ENCODE results near the gene UPF2.
A peak's percentile ranks its signal among the peaks of the same experiment; 100 is the strongest.
"Not testable (repeated sequence)": the region's sequence is repeated elsewhere in the genome, so short reads cannot be mapped to it uniquely, and the experiment has no call there.

UPF2 gene

GRCh38 chr10:12042797-12043651 lies at the start of gene UPF2:
Gene UPF2, minus strand, starts transcription at chr10:12042809. Its CDS starts 7,386 bp downstream, at chr10:12035423.
- DNase-seq (ENCODE audit: low spot score in 2 of 2) (peak; percentile 92 to 97), ATAC-seq (peak; percentile 93)
- peak within 1 kb of the TSS; percentile 96 for H3K4me3 Mint-ChIP-seq
- H3K36me3 Mint-ChIP-seq = peaks cover 34% of the 10 kb centered on the region
- H3K27ac Mint-ChIP-seq = peak within 1 kb of the TSS; percentile 100
- peaks cover 18% of the 10 kb centered on the region for H3K4me1 Mint-ChIP-seq
- no peaks in the 10 kb centered on the region for H3K9me3 Mint-ChIP-seq

- H3K9me3 Mint-ChIP-seq = no peaks in the 10 kb centered on the region
- H3K4me1 Mint-ChIP-seq = no peaks in the 10 kb centered on the region
- ATAC-seq (no peak), DNase-seq (ENCODE audit: low spot score in 2 of 2) (no peak)
- no peak overlapping the region for H3K27ac Mint-ChIP-seq
- peaks cover 89% of the 10 kb centered on the region for H3K36me3 Mint-ChIP-seq
- no peak overlapping the region for H3K4me3 Mint-ChIP-seq
Observed at GRCh38 chr10:12091421-12091820, 48.8 kb upstream of the UPF2 start.

DNA sequence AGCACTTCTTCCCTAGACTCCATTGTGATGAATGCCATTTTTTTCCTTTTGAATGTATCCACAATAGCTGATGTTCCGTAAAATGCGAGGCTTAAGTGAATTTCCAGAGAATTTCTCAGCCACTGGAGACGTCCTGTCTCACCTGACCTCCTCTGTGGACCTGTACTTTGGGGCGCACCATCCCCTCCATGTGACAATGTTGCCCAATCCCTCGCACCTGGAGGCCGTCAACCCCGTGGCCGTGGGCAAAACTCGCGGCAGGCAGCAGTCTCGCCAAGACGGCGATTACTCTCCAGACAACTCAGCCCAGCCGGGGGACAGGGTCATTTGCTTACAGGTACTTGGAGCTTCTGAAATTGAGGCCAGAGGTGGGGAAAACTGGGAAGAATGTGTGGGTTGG lies 46.3 kb upstream of the UPF2 start:
- Mint-ChIP-seq H3K9me3 (no peaks in the 10 kb centered on the region), H3K4me3 (no peak overlapping the region), H3K36me3 (peaks cover 85% of the 10 kb centered on the region), H3K4me1 (no peaks in the 10 kb centered on the region), H3K27ac (no peak overlapping the region)
- no peak for ATAC-seq
- no peak for DNase-seq (ENCODE audit: low spot score in 2 of 2)

- no peak overlapping the region for H3K27ac Mint-ChIP-seq
- no peak overlapping the region for H3K4me3 Mint-ChIP-seq
- DNase-seq (ENCODE audit: low spot score in 2 of 2) (no peak), ATAC-seq (no peak)
- peaks cover 68% of the 10 kb centered on the region for H3K36me3 Mint-ChIP-seq
- H3K9me3 Mint-ChIP-seq = no peaks in the 10 kb centered on the region
- no peaks in the 10 kb centered on the region for H3K4me1 Mint-ChIP-seq
Observed at GRCh38 chr10:12081879-12082557, 39.4 kb upstream of the UPF2 start.

DNA sequence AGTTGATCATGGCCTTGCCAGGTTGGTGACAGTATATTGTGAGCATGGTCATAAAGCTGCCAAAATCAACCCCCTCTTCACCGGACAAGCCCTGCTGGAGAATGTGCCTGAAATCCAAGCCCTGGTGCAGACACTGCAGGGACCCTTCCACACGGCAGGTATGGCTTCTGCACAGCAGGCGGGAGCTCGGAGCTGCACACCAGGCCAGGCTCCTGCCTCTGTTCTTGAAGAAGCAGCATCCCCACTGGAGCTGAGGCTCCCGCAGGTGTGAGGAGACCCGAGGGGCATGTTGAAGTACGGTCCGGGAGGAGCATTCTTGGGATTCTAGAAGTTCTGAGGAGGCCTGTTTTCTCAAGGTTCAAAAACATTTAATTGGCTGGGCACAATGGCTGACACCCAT lies 38.9 kb upstream of the UPF2 start:
- Mint-ChIP-seq H3K4me3 (no peak overlapping the region), H3K4me1 (no peaks in the 10 kb centered on the region), H3K27ac (no peak overlapping the region), H3K36me3 (peaks cover 62% of the 10 kb centered on the region), H3K9me3 (no peaks in the 10 kb centered on the region)
- no peak for DNase-seq (ENCODE audit: low spot score in 2 of 2)
- ATAC-seq = no peak

GRCh38 chr10:12077580-12078180 lies 35.1 kb upstream of the UPF2 start:
- ATAC-seq (no peak), DNase-seq (ENCODE audit: low spot score in 2 of 2) (no peak)
- no peak overlapping the region for H3K4me3 Mint-ChIP-seq
- H3K4me1 Mint-ChIP-seq = no peaks in the 10 kb centered on the region
- H3K27ac Mint-ChIP-seq = peak overlapping the region; percentile 43
- no peaks in the 10 kb centered on the region for H3K9me3 Mint-ChIP-seq
- H3K36me3 Mint-ChIP-seq = peaks cover 32% of the 10 kb centered on the region

DNA sequence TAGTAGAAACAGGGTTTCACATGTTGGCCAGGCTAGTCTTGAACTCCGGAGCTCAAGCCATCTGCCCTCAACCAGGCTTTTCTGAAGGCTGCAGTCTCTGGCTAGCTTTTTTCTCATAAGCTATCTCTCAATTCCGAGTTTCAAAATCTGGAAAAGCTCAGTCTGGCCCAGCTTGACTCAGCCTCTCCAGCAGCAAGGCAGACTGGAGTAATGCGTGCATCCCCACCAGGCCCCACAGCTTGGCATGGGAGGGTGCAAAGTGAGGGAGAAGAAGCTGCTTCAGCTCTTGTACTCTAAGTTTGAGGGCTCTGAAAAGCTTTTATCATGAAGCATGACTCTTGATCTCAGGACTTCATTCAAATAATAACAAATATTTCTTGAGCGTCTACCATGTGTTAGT lies 30.9 kb upstream of the UPF2 start:
- Mint-ChIP-seq H3K27ac (no peak overlapping the region), H3K4me1 (peaks cover 10% of the 10 kb centered on the region), H3K36me3 (peaks cover 14% of the 10 kb centered on the region), H3K4me3 (no peak overlapping the region), H3K9me3 (no peaks in the 10 kb centered on the region)
- DNase-seq (ENCODE audit: low spot score in 2 of 2) = no peak
- ATAC-seq = no peak

DNA sequence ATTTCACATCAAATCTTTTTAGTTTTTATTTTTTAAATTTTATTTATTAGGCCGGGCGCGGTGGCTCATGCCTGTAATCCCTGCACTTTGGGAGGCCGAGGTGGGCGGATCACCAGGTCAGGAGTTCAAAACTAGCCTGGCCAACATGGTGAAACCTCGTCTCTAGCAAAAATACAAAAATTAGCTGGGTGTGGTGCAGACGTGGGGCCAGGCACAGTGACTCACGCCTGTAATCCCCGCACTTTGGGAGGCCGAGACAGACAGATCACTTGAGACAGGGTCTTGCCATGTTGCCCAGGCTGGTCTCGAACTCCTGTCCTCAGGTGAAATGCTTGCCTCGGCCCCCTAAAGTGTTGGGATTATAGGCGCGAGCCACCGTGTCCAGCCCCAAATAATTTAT lies 28.8 kb upstream of the UPF2 start:
- not testable (repeated sequence) for H3K4me3 Mint-ChIP-seq; ATAC-seq; DNase-seq (ENCODE audit: low spot score in 2 of 2); H3K36me3 Mint-ChIP-seq; H3K27ac Mint-ChIP-seq; H3K9me3 Mint-ChIP-seq
- H3K4me1 Mint-ChIP-seq = peaks cover 17% of the 10 kb centered on the region

- DNase-seq (ENCODE audit: low spot score in 2 of 2) = peak; percentile 98 to 99
- Mint-ChIP-seq H3K4me3 (peak within 1 kb of the TSS; percentile 68), H3K36me3 (no peaks in the 10 kb centered on the region), H3K4me1 (peaks cover 17% of the 10 kb centered on the region), H3K27ac (peak within 1 kb of the TSS; percentile 73), H3K9me3 (no peaks in the 10 kb centered on the region)
- ATAC-seq = peak; percentile 99
Observed at GRCh38 chr10:12068449-12069269, 26.1 kb upstream of the UPF2 start, which contains the start of gene DHTKD1. Gene DHTKD1, plus strand, starts transcription at chr10:12068954. Its CDS starts 80 bp downstream, at chr10:12069034.

DNA sequence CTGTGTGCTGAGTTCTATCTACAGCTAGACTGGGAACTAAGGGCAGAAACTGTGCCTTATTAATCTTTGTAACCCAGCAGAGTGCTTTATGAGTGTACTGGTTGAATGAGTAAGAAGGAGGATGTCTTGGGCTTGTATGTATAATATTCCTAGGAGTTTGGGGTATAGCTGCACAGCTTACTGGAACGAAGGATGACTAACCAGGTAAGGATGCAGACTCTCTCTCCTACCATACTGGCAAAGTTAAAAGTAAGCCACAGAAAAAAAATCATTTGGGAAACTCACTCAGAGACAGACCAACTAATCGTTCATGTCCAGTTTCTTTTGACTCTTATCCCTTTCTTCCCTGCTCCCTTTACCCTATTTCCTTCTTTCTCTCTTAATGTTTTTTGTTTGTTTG lies 24.7 kb upstream of the UPF2 start:
- H3K9me3 Mint-ChIP-seq = no peaks in the 10 kb centered on the region
- DNase-seq (ENCODE audit: low spot score in 2 of 2) = no peak
- no peak overlapping the region for H3K27ac Mint-ChIP-seq
- no peaks in the 10 kb centered on the region for H3K36me3 Mint-ChIP-seq
- no peak overlapping the region for H3K4me3 Mint-ChIP-seq
- no peak for ATAC-seq
- peaks cover 17% of the 10 kb centered on the region for H3K4me1 Mint-ChIP-seq

DNA sequence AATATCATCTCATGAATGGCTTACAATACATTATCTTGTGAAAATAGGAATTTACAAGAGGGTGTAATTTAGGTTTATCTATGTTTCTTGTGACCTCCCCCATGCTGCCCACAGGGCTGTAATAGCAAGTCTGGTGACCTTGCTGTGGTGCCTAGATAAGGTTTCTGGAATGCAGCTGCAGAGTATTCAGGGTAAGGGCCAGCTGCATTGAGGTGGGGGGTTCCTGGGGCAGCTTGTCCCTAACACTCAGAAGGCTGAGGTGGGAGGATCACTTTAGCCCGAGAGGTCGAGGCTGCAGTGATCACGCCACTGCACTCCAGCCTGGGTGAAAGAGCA lies 20.8 kb upstream of the UPF2 start:
- peaks cover 7% of the 10 kb centered on the region for H3K4me1 Mint-ChIP-seq
- no peak overlapping the region for H3K27ac Mint-ChIP-seq
- no peak for ATAC-seq
- H3K4me3 Mint-ChIP-seq = no peak overlapping the region
- no peak for DNase-seq (ENCODE audit: low spot score in 2 of 2)
- no peaks in the 10 kb centered on the region for H3K36me3 Mint-ChIP-seq
- no peaks in the 10 kb centered on the region for H3K9me3 Mint-ChIP-seq

DNA sequence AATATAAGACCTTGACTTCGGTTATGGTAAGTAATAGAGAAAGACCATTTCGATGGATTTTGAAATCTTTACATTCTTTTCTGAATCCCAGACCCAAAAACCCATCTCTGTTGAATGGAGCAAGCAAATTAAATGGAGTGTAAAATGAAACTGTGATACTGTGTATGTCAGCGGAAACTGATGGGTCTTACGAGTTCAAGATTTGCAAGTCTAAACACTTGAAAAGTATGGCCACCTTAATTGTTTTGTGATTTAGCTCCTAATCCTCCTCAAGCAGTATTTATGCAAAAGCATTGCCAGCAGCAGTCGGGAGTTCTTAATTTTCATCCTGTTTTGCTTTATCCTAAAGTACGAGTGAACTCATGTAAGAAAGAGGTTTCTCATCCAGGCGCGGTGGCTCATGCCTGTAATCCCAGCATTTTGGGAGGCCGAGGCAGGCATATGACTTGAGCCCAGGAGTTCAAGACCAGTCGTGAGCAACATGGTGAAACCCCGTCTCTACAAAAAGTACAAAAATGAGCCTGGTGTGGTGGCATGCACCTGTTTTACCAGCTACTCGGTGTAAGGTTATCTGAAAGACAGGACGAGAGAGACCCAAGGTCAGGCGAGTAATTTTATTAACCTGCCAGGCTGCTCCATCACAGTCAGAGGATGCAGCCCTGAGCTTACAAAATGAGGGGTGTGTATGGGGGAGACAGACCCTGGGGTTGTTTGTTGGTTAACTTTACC lies 20.3 kb upstream of the UPF2 start:
- H3K27ac Mint-ChIP-seq = no peak overlapping the region
- H3K36me3 Mint-ChIP-seq = no peaks in the 10 kb centered on the region
- DNase-seq (ENCODE audit: low spot score in 2 of 2) (no peak), ATAC-seq (no peak)
- no peaks in the 10 kb centered on the region for H3K9me3 Mint-ChIP-seq
- no peak overlapping the region for H3K4me3 Mint-ChIP-seq
- H3K4me1 Mint-ChIP-seq = peaks cover 7% of the 10 kb centered on the region

GRCh38 chr10:12061124-12061523 lies 18.5 kb upstream of the UPF2 start:
- no peak overlapping the region for H3K27ac Mint-ChIP-seq
- H3K4me1 Mint-ChIP-seq = no peaks in the 10 kb centered on the region
- H3K9me3 Mint-ChIP-seq = no peaks in the 10 kb centered on the region
- no peaks in the 10 kb centered on the region for H3K36me3 Mint-ChIP-seq
- ATAC-seq (no peak), DNase-seq (ENCODE audit: low spot score in 2 of 2) (no peak)
- H3K4me3 Mint-ChIP-seq = no peak overlapping the region

- DNase-seq (ENCODE audit: low spot score in 2 of 2) = no peak
- no peak for ATAC-seq
- Mint-ChIP-seq H3K27ac (no peak overlapping the region), H3K4me1 (no peaks in the 10 kb centered on the region), H3K9me3 (no peaks in the 10 kb centered on the region), H3K4me3 (no peak overlapping the region), H3K36me3 (no peaks in the 10 kb centered on the region)
Observed at GRCh38 chr10:12056748-12057147, 14.1 kb upstream of the UPF2 start.

Measured in stimulated activated effector memory CD8-positive, alpha-beta T cell treated with anti-CD3 and anti-CD28 coated beads, Interleukin-12 subunit alpha, Interleukin-12 subunit beta, amount 100 ng/mL, for 72 hours (primary cell).